COR-L47 (cell line): ENCODE data around the gene NOTCH1.

Source experiments
- DNase-seq: peaks from one replicate; lab custom pipeline; 2025; lab: John Stamatoyannopoulos, UW

NOTCH1 gene

DNA sequence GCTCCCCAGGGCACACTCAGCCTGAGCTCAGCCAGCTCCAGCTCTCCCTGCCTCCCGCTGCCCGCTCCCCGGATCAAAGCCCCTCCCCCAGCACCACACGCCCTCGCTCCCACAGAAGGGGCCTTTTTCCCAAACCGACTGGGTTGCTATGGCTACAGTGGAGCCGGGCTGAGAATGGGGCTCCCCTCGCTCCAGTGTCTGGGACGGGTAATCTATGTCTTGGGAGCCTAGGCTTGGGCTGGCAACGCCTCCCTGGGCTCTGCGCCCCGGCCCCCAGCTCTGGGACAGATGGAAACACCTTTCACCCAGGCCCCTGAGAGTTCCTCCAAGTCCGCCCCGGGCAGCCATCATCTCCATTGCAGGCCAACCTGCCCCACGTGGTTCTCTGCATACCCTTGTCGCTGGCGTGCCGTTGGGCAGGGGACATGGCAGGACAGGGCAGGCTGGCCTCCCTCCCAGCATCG is 29.6 kb downstream of the NOTCH1 start:
- DNase-seq = no peak

DNA sequence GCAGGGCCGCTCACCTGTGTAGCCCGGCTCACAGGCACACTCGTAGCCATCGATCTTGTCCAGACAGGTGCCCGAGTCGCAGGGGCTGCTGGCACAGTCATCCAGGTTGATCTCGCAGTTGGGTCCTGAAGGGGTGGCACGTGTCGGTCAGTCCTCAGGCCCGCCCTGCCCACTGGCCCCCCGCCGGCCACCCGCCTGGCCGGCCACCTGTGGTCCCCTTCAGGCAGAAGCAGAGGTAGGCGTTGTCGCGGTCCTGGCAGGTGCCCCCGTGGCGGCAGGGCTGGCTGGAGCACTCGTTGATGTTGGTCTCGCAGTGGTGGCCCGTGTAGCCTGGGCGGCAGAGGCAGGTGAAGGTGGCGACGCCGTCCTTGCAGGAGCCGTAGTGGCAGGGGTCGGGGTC is 30.6 kb downstream of the NOTCH1 start:
- no peak for DNase-seq

DNA sequence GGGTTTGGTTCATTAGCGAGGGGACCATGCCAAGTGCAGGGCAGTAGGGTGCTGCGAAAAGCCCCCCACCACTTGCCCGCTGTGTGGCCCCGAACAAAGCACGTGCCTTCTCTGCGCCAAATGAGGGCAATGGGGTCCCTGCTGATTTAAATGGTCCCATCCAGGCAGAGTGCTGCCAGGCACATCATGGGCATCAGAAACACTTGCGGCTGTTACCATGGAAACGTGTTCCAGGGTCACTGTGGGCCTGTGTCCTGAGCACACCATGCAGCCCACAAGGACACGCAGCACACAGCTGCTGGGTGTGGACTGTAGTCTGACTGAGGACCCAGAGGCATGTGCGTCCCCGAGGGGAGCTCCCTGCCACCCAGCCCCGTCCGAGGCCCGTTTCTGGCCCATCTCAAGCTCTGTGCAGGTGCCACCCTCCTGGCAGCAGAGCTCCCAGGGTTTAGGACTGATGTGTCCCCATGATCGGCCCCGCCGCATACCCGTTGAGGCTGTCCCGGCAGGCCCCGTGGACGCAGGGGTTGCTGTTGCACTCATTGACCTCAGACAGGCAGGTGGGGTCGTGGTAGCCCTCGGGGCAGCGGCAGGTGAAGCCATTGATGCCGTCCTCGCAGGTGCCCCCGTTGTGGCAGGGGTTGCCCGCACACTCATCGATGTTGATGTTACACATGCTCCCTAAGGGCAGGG is 31.7 kb downstream of the NOTCH1 start:
- no peak for DNase-seq

DNA sequence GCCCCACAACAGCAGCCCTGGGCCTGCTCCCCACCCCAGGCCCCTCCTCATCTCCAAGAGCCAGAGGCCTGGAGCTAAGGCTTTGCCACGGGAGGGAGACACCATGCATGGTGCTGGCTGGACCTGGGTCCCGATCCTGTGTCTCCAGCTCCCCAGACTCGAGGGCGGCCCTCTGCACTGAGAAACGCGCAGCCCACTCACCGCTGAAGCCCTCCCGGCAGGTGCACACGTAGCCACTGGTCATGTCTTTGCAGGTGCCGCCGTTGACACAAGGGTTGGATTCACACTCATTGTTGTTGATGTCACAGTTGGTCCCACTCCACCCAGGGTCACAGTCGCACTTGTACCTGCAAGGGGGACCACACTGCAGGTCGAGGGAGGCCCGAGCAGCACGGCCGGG is 32.7 kb downstream of the NOTCH1 start:
- DNase-seq = no peak

DNA sequence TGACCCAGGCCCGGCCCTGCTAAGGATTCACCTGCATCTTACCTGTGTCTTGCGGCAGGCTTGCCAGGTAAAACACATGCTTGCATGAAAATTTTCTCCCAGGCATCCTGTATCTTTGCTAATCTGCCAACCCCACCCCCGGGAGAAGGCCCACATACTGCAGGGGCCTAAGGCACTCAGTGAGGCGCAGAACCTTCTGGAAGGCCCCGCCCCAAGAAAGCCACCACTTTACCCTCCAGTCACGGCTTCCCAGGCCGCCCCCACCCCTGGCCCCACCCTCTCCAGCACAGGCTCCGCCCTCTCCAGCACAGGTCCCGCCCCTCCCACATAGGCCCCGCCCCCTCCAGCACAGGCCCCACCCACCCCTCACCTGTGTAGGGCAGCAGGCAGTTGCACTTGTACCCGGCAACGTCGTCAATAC is 33.2 kb downstream of the NOTCH1 start:
- DNase-seq = no peak

DNA sequence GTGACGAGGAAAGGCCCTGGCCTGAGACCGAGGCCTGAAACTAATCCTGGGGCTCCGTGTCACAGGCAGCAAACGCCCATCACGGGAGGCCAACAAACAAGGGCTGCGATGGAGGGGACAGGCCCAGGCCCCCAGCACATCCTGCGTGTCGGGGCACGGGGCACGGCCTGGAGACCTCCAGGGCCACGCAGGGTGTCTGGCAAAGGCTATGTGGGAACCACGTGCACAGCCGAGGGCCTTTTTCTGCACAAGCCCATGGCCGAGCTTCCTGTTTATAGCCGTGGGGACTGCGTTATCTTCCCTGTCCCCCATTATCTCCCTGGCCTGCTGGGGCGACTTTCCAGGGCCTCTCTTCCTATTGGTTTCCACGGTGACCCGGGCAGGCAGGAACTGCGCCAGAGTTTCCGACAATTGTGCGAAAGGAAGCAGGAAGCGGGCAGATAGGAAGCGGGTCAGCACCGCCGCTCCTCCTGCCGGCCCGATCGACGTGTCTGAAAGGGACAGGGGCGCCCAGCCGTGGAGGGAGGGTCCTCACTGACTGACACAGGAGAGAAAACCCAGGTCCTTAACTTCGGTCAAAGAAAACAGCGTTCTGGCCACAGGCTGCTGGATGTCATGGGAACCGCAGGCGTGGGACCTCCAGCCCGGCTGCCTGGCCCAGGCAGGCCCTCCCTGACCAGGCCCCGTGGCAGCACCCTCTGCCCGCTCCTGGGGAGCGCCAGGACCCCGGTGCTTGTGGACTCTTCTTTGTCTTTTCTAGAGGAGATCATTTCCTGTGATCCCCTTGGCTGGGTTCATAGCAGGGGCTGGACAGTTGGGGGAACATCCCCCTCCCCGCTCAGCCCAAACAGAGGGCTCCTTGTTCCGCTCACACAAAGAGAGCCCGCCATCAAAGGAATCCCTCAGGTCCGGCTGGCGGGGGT is 33.9 kb downstream of the NOTCH1 start:
- no peak for DNase-seq

DNA sequence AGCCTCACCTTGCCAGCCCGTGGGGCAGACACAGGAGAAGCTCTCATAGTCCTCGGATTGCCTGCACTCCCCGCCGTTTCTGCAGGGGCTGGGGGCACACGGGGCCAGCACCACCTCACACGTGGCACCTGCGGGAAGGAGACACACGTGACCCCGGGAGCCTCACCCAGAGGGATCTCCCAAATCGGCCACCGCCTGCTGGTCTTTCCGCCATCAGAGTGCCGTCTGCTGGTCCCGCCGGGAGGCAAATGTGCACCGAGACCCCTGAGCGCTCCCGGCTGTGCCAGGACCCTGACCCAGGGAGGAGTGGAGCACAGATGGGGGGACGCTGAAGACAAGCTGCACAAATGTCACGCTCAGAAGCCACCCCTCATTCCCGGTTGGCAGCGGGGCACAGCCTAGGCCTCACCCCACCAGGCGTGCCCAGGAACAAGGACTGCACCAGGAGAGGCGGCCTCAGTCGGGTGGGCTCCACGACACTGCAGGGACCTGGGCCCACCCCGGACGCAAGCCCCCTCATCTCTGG is 34.6 kb downstream of the NOTCH1 start:
- DNase-seq = no peak

DNA sequence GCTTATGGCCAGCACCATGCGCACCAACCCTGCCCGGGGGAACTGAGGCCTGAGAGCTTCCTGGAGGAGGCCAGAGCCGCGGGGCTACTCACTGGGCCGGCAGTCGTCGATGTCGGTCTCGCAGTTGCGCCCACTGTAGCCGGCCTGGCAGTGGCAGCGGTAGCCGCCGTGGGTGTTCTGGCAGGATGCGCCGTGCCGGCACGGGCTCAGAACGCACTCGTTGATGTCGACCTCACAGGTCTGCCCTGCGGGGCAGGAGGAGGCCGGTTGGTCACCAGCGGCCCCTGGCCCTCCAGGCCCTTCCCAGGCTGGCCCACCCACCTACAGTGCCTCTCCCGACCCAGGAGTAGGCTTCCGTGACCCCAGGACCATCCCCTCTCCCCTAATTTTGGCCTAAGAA is 35.3 kb downstream of the NOTCH1 start:
- no peak for DNase-seq

DNA sequence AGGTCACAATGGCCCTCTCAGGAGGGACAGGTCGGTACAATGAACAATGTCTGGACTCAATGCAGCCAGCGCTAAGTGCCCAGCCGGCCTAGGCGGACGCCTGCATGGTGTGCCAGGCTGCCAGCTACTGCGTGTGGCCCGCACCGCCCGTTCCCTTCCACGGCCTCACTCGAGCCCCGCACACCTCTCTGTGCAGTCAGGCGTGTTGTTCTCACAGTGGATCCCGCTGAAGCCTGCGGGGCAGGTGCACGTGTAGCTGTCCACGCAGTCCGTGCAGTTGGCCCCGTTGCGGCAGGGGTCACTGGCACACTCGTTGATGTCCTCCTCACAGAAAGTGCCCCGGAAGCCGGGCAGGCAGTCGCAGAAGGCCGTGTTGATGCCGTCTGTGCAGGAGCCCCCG is 36.3 kb downstream of the NOTCH1 start:
- no peak for DNase-seq

DNA sequence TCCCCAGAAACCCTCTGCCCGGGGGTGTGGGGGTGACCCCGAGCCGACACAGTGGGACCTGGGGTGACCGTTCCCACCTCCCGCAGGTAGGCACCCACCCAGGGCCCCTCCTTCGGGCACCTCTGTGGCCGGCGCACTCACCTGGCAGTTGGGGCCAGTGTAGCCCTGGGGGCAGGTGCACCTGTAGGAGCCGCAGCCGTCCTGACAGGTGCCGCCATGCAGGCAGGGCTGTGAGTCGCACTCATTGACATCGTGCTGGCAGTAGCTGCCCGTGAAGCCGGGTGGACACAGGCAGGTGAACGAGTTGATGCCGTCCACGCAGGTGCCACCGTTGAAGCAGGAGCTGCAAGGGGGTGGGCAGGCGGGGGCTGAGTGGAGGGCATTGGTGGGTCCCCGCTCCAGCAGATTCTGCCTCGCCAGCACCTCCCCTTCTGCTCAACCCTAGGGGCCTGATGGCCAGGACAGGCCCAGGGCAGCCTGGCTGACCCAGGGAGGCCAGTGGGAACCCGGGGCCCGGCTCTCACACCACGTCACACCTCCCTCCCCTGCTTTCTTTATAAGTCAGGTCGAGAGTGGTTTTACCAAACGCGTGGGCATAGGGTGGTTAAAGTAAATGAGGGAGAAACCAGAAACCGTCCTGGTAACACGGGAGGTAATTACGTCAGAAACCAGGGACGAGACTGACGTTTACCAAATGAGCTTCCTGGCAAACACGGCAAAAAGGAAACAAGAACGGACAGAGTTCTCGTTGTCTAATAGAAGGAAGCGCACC is 36.9 kb downstream of the NOTCH1 start:
- no peak for DNase-seq

DNA sequence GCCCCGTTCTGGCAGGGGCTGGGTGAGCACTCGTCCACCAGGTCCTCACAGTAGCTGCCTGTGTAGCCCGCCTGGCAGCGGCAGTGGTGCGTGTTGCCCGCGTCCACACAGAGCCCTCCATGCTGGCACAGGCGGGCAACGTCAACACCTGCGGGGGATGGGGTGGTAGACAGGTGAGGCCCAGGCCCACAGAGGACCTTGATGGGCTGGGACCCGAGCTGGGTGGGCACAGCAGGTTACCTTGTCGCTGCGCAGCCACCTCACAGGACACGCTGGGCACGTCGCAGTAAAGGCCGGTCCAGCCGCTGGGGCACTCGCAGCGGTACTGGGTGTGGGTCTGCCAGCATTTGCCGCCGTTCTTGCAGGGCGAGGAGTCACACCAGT is 37.9 kb downstream of the NOTCH1 start:
- no peak for DNase-seq

DNA sequence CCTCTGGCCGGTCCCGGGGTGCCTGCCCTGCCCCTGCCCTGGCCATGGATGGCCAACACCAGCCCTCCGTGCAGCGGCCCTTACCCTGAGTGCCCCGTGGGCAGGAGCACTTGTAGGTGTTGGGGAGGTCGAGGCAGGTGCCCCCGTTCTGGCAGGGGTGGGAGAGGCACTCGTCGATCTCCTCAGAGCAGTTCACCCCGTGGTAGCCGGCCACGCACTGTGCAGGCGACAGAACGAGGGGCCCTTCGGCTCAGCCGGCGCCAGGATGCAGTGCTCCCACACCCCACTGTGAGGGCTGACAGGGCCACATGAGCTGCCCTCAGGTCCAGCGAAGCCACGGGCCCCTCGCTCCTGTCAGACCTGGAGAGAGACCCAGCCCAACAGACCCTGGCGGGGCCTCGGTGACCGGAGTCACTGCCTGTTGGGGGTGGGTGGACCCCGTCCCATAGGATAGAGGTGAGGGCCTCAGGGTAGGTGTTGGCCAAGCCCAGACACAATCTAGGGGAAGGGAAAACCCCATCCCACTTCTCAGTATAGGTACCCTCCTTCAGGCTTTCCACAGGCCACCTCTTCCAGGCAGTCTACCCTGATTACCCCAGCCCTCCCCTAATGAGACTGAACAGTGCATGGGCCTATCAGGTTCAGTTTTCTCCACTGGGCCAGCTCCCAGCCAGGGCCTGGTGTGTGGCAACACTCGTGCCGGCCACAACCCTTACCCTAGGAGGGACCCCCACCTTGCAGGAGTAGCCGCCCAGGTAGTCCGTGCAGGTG is 38.4 kb downstream of the NOTCH1 start:
- no peak for DNase-seq

DNA sequence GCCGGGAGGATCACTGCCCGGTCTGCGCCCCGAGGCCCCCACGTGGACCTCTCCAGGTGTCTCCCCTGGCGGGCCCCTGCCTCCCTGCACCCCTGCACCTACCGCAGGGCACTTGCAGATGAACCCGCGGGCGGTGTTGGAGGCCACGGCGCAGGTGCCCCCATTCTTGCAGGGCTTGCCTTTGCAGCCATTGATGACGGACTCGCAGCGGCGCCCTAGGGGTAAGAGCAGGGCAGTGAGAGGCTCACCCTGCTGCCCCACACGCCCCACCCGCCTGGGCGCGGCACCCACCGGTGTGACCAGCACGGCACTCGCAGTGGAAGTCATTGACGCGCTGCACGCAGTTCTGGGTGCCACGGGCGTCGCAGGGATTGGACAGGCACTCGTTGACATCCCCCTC is 39.4 kb downstream of the NOTCH1 start:
- DNase-seq = no peak

DNA sequence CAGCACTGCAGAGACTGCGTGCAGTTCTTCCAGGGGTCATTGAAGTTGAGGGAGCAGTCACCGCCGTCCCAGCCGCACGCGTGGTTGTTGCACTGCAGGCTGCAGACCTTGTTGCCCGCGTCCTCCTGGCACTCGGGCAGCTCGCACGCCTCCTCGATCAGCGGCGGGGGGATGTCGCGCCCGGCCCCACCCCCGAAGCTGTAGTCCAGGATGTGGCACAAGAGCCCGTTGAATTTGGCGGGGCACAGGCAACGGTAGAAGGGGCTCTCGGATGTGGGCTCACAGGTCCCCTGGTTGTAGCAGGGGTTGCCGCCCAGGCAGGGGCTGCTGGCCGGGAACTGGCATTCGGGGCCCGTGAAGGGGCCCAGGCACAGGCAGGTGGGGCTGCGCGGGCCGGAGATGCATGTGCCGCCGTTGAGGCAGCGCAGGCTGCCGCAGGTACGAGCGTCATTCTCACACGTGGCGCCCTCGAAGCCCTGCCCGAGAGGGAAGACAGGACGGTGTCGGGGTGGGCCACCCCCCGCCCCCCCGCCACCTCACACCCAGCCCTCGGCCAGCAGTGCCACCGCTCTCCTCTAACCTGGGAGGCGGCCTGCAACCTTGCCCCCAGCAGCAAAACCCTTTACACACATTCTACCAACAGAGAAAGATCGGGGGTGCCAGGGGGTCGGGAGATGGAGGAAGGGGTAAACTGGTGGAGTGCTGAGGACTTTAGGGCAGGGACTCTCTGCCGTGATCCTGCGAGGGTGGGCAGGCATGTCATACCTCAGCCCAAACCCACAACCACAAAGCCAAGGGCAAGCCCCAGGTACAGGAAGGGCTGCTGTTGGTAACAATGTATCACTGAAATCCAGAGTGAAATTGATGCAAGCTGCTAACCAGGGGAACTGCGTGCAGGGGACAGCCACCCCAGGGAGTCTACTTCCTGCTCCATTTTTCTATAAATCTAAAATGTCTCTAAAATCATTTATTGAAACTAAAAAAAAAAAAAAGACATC is 40.1 kb downstream of the NOTCH1 start:
- DNase-seq = no peak

DNA sequence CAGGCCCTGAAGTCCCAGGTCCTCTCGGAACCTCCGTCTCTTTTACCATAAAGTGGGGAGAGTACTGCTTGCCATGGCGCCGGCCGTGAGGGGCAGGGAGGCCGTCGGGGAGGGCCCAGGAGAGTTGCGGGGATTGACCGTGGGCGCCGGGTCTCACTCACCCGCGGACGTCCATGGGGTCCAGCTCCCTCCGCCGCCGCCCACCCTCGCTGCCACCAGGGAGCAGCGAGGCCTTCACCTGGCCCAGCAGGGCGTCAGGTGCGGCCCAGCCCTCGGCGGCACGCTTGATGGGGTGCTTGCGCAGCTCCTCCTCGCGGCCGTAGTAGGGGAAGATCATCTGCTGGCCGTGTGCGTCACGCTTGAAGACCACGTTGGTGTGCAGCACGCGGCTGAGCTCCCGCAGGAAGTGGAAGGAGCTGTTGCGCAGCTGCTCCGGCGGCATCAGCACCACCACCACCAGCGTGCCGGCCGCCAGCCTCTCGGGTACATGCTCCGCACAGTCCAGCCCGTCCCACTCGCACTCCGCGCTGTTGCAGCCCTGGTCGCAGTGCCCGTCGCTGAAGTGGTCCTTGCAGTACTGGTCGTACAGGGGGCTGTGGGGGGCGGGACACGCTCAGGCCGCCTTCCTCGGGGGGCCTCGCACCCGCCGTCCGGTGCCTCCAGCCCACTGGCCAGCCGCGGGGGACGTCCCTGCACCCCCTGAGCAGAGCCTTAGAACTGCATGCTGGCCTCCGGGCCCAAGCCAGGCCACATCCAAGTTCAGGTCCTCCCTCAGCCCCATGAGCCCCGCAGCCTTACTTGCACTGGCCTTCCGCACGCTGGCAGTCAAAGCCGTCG is 41.1 kb downstream of the NOTCH1 start:
- DNase-seq = no peak

DNA sequence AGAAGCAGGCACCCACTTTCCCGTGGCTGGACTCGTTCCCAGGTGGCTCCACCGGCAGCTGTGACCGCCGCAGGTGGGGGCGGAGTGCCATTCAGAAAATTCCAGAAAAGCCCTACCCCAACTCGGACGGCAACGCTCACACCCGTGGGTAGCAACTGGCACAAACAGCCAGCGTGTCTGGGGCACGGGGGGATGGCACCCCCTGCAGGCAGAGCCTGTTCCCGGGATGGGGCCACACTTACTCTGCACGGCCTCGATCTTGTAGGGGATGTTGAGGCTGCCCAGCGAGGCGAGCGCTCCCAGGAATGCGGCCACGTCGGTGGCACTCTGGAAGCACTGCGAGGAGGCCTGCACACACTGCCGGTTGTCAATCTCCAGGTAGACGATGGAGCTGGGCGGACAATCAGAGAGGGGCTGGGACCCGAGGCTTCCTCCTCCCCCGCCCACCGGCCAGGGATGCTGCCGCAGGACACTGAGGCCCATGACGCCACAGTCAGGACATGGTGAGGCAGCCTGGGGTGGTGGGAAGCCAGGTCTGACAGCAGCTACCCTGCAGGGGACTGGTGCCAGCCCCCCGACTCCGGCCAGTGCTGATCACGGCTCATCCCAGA is 42.8 kb downstream of the NOTCH1 start:
- DNase-seq = no peak

DNA sequence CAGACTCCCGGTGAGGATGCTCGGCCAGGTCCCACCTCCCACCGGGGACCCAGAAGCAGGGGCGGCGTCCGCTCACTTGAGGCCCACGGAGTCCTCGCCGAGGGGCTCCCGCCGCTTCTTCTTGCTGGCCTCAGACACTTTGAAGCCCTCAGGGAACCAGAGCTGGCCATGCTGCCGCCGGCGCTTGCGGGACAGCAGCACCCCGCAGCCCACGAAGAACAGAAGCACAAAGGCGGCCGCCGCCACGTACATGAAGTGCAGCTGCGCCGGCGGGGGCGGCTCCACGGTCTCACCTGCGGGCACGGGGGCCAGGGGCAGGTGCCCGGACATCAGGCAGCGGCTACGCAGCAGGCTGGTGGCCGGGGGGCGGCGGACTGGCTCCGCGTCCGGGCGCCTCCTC is 43.7 kb downstream of the NOTCH1 start:
- DNase-seq = no peak

DNA sequence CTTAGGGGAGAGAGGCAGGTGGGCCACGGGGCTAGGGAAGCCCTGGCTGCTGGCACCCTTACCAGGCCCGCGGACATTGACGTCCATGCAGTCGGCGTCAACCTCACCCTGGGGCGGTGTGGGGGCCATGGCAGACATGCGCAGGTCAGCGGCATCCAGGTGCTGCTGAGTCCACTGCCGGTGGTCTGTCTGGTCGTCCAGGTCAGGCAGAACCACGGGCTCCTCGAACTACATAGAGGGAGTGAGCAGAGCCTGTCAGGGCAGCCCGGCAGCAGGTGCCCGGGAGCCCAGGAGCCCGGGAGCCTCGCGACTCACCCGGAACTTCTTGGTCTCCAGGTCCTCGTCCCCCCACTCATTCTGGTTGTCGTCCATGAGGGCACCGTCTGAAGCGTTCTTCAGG is 44.2 kb downstream of the NOTCH1 start:
- no peak for DNase-seq
